ENCODE data around the gene KRT71. TPM values are rescaled to one million over a fixed set of nuclear protein-coding genes. Genes with fewer than 3 reads are reported as not detected.
A peak's percentile ranks its signal among the peaks of the same experiment; 100 is the strongest.

The KRT71 gene
- total RNA-seq, 2 experiments from 2014 or later, result not detected

DNA sequence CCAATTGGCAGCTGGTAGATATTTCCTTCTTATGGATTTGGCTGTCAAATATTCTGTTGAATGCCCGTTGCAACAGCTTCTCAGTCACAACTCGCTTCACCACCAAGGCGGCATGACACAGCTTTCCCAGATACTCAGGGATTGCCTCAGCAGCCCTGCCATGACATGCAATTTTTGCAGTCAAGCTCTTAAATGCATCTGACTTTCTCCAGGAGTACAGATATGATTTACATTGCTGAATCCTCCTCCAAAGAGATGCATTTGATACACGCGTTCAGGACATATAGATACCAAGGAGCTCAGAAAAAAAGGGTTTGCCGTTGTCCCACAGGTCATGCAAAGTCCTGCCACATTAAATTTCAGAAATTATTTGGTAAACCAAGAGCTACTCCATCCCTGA lies 39.2 kb downstream of the KRT71 start:
- H3K4me3 Mint-ChIP-seq, result no peak overlapping the region
- TF ChIP-seq, protein P1, sequence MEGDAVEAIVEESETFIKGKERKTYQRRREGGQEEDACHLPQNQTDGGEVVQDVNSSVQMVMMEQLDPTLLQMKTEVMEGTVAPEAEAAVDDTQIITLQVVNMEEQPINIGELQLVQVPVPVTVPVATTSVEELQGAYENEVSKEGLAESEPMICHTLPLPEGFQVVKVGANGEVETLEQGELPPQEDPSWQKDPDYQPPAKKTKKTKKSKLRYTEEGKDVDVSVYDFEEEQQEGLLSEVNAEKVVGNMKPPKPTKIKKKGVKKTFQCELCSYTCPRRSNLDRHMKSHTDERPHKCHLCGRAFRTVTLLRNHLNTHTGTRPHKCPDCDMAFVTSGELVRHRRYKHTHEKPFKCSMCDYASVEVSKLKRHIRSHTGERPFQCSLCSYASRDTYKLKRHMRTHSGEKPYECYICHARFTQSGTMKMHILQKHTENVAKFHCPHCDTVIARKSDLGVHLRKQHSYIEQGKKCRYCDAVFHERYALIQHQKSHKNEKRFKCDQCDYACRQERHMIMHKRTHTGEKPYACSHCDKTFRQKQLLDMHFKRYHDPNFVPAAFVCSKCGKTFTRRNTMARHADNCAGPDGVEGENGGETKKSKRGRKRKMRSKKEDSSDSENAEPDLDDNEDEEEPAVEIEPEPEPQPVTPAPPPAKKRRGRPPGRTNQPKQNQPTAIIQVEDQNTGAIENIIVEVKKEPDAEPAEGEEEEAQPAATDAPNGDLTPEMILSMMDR (IDR thresholded peaks at IDR 0.05), result no peak
- H3K4me1 Mint-ChIP-seq (ENCODE audit: low read depth), result no peaks in the 10 kb centered on the region
- Histone ChIP-seq H3K27me3 (ENCODE audit: control insufficient read depth in 1 of 2, insufficient read depth in 2 of 2, low read length in 2 of 2) (peaks cover 4 to 6% of the 10 kb centered on the region in 2 experiments), H3K9me3 (ENCODE audit: control insufficient read depth in 1 of 2, insufficient read depth in 1 of 2, low read length in 2 of 2) (peaks cover 5 to 9% of the 10 kb centered on the region in 2 experiments), H3K4me3 (ENCODE audit: low read length) (no peak overlapping the region), H3K27ac (ENCODE audit: low read depth in 1 of 2, low read length in 2 of 2) (no peak overlapping the region), H3K36me3 (ENCODE audit: insufficient read depth, low read length) (no peaks in the 10 kb centered on the region), H3K4me1 (ENCODE audit: insufficient read depth, low read length) (no peaks in the 10 kb centered on the region)
- intact Hi-C loops (cut with DNase I, micrococcal nuclease), result no loop called here
- H3K27ac Mint-ChIP-seq, result no peak overlapping the region
- H3K9me3 Mint-ChIP-seq, result no peaks in the 10 kb centered on the region
- H3K27me3 Mint-ChIP-seq, result peaks cover 20% of the 10 kb centered on the region
- ChIA-PET POLR2A (no interaction called here), CTCF (no interaction called here)
- ATAC-seq (ENCODE audit: poor library complexity), result no peak
- no peaks in the 10 kb centered on the region for H3K36me3 Mint-ChIP-seq (ENCODE audit: low read depth)
- no peak for DNase-seq

DNA sequence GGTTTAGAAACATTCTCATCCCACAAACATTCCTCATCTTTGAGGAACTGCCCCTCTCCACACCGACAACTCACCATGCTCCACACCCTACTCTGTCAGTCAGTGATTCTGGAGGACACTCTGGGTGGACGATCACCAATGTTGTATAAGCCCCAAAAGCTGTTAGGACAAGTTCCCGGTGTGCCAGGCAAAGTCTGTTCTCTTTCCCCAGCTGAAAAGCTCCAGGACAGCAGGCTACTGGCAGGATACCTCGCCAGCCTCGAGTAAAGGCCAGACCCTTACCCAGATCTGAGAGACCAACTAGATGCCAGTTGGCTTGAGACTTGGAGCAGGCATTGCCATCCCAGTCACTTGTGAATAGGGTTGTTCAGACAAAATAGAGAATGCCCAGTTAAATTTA lies 44.7 kb downstream of the KRT71 start:
- no peak for ATAC-seq (ENCODE audit: poor library complexity)
- peaks cover 10 to 19% of the 10 kb centered on the region in 2 experiments for H3K27me3 ChIP-seq (ENCODE audit: control insufficient read depth in 1 of 2, insufficient read depth in 2 of 2, low read length in 2 of 2)
- no peak overlapping the region for H3K27ac ChIP-seq (ENCODE audit: low read depth in 1 of 2, low read length in 2 of 2)
- peaks cover 53% of the 10 kb centered on the region for H3K27me3 Mint-ChIP-seq
- TF ChIP-seq, protein P1 (IDR thresholded peaks at IDR 0.05), result no peak
- H3K4me3 ChIP-seq (ENCODE audit: low read length), result no peak overlapping the region
- POLR2A ChIA-PET, result no interaction called here
- H3K4me3 Mint-ChIP-seq, result no peak overlapping the region
- no peaks in the 10 kb centered on the region for H3K36me3 ChIP-seq (ENCODE audit: insufficient read depth, low read length)
- H3K27ac Mint-ChIP-seq, result no peak overlapping the region
- H3K9me3 ChIP-seq (ENCODE audit: control insufficient read depth in 1 of 2, insufficient read depth in 1 of 2, low read length in 2 of 2), result peaks cover 5 to 9% of the 10 kb centered on the region in 2 experiments
- DNase-seq, result no peak
- intact Hi-C loops (cut with DNase I, micrococcal nuclease), result no loop called here
- H3K36me3 Mint-ChIP-seq (ENCODE audit: low read depth), result no peaks in the 10 kb centered on the region
- H3K4me1 ChIP-seq (ENCODE audit: insufficient read depth, low read length), result peaks cover 2% of the 10 kb centered on the region
- H3K9me3 Mint-ChIP-seq, result no peaks in the 10 kb centered on the region
- H3K4me1 Mint-ChIP-seq (ENCODE audit: low read depth), result no peaks in the 10 kb centered on the region
- CTCF ChIA-PET, result no interaction called here

DNA sequence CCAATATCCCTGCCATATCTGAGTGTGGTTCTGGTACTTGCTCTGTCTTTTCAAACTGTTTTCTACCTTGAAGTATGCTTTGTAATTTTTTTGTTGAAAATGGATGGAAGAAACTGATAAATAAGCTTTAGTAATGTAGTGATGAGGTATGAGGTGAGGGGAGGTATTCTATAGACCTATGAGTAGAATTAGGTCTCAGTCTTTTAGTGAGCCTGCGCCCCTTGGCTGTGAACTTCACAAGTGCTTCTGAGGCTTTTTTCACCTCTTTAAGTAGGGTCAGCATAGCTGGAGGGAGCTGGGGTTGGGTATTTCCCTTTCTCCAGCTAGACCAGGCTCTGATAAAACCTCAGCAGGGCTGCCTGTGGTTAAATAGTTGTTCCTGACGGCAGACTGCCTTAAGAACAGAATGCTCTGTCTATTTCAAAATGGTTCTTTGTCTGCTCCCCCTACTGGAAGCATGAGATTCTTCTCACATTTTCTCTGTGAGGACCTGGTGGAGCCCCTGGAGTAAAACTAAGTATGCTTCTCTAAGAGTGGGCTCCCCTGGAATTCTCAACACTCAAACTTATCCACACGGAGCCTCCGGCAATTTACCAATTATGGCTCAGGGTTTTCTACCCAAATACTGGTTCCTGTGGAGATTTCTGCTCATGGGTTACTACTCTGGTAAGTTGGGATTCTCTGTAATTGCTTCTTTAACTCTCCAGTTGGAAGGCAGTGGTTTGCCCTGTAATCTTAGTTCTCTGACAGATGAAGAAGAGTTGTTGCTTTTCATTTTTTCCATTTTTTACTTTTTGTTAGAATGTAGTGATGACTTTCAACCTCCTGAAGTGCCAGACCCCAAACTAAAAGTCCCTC lies 45.9 kb downstream of the KRT71 start:
- Mint-ChIP-seq H3K4me3 (no peak overlapping the region), H3K27ac (no peak overlapping the region), H3K4me1 (ENCODE audit: low read depth) (no peaks in the 10 kb centered on the region), H3K36me3 (ENCODE audit: low read depth) (no peaks in the 10 kb centered on the region), H3K27me3 (peaks cover 45% of the 10 kb centered on the region), H3K9me3 (no peaks in the 10 kb centered on the region)
- Histone ChIP-seq H3K4me3 (ENCODE audit: low read length) (no peak overlapping the region), H3K27me3 (ENCODE audit: control insufficient read depth in 1 of 2, insufficient read depth in 2 of 2, low read length in 2 of 2) (peaks cover 10 to 19% of the 10 kb centered on the region in 2 experiments), H3K9me3 (ENCODE audit: control insufficient read depth in 1 of 2, insufficient read depth in 1 of 2, low read length in 2 of 2) (peaks cover 5 to 9% of the 10 kb centered on the region in 2 experiments), H3K27ac (ENCODE audit: low read depth in 1 of 2, low read length in 2 of 2) (no peak overlapping the region), H3K36me3 (ENCODE audit: insufficient read depth, low read length) (no peaks in the 10 kb centered on the region), H3K4me1 (ENCODE audit: insufficient read depth, low read length) (peaks cover 2% of the 10 kb centered on the region)
- ChIA-PET CTCF (no interaction called here), POLR2A (no interaction called here)
- TF ChIP-seq, protein P1 (IDR thresholded peaks at IDR 0.05), result peak; percentile 52
- intact Hi-C loops (cut with DNase I, micrococcal nuclease), result no loop called here
- ATAC-seq (ENCODE audit: poor library complexity) (peak; percentile 39), DNase-seq (peak in 3 of 14 experiments; percentile 31 to 36 (median 34))

Measured in CD4-positive, alpha-beta T cell (primary cell).